Measurements from ENCODE around the gene MEI1. TPM values are rescaled to one million over a fixed set of nuclear protein-coding genes. Genes with fewer than 3 reads are reported as not detected.

MEI1 gene
- total RNA-seq, 1 experiment from 2014 or later, result 0.35 TPM

DNA sequence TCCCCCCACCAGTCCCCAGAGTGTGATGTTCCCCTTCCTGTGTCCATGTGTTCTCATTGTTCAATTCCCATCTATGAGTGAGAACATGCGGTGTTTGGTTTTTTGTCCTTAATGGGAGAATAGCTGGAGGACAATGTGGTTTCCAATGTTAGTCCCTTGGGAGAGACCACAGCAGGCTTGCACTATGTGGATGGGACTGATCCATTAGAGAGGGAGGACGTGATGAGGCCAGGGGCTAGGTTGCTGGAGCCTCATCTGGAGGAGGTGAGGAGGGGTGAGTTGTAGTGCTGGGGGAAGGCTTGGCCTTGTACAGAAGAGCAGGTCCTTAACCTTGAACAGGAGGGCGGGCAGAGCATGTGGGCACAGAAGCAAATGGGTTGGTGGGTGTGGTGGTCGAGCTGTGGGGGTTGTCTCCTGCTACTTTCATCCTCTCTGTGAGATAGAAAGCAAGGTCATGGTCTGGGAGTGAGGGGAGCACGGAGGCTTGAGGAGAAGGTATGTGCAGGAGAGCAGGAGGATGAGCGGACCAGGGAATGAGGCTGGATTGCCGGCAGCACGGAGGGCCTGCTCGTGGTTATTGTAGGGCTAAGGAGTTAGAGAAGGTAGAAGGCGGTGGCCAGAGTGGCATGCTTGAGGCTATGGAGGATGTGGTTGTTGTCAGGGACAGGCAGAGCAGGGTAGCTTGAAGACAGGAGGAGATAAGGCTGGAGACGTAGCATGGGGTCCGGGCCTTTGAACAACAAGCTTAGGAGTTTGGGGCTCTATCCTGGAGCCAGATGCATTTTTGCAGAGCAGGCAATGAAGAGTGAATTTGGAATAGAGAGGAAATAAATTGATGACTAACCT lies 122.4 kb downstream of the MEI1 start:
- Mint-ChIP-seq H3K36me3 (peaks cover 6% of the 10 kb centered on the region), H3K4me3 (no peak overlapping the region), H3K27ac (peak overlapping the region; percentile 25), H3K27me3 (ENCODE audit: low read depth) (no peaks in the 10 kb centered on the region; the same call in 1 of the 2 replicates), H3K9me3 (no peaks in the 10 kb centered on the region), H3K4me1 (peaks cover 29% of the 10 kb centered on the region)
- no peak for DNase-seq (ENCODE audit: low spot score)
- CTCF ChIA-PET, result interaction anchor here (0.8 to 2.4 kb wide), 9 partner anchors 11 to 125 kb away, joined by 3 to 15 read pairs (median 4); partner anchors contain the start of genes CCDC134 and SREBF2
- ATAC-seq, result no peak
- TF ChIP-seq ZNF671 (CRISPR knock-in tag; IDR thresholded peaks at IDR 0.05) (no peak), ZNF263 (CRISPR knock-in tag; IDR thresholded peaks at IDR 0.05; ENCODE audit: low read depth) (no peak)
- TF ChIP-seq, protein P1, sequence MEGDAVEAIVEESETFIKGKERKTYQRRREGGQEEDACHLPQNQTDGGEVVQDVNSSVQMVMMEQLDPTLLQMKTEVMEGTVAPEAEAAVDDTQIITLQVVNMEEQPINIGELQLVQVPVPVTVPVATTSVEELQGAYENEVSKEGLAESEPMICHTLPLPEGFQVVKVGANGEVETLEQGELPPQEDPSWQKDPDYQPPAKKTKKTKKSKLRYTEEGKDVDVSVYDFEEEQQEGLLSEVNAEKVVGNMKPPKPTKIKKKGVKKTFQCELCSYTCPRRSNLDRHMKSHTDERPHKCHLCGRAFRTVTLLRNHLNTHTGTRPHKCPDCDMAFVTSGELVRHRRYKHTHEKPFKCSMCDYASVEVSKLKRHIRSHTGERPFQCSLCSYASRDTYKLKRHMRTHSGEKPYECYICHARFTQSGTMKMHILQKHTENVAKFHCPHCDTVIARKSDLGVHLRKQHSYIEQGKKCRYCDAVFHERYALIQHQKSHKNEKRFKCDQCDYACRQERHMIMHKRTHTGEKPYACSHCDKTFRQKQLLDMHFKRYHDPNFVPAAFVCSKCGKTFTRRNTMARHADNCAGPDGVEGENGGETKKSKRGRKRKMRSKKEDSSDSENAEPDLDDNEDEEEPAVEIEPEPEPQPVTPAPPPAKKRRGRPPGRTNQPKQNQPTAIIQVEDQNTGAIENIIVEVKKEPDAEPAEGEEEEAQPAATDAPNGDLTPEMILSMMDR (IDR thresholded peaks at IDR 0.05), result no peak
- POLR2A ChIA-PET, result no interaction called here

DNA sequence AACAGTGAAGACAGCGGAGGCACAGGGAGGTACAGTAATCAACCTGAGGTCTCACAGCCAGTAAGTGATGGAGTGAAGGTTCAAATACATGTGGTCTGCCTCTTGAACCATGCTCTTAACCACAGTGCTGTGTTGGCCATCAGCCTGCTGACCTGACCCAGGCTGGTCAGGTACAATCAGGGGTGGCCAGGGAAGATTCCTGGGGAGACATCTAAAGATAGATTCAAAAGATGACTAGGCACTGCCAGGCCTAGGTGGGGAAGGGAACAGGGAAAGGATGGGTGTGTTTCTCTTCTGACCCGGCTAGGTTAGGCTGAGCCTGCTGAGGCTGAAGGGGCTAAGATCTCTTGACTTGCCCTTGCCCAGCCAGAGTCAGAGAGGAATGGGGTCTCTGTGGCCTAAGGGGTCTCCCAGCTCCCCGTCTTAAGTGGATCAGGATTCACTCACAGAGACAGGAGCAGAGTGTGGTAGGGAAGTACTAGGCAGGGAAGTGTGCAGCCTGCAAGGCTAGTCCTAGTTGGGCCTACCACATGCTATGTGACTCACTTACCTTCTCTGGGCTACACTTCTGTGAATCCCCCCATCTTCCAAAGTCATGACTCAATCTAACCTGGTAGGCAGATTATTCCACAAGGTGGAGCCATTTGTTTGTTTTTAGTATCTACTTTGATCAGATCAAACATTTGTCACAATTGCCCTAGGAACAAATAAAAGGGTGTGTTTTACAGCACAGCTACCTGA lies 123.2 kb downstream of the MEI1 start:
- H3K27me3 Mint-ChIP-seq (ENCODE audit: low read depth), result no peaks in the 10 kb centered on the region; the same call in 1 of the 2 replicates
- CTCF ChIA-PET, result interaction anchor here (0.9 to 2.4 kb wide), 9 partner anchors 10 to 638 kb away, joined by 3 to 15 read pairs (median 4); partner anchors contain the start of gene SREBF2
- peak overlapping the region; percentile 32; the same call in 1 of the 2 replicates for H3K27ac Mint-ChIP-seq
- ATAC-seq, result peak; percentile 54
- POLR2A ChIA-PET, result no interaction called here
- no peaks in the 10 kb centered on the region for H3K9me3 Mint-ChIP-seq
- H3K36me3 Mint-ChIP-seq, result peaks cover 4% of the 10 kb centered on the region
- no peak overlapping the region for H3K4me3 Mint-ChIP-seq
- H3K4me1 Mint-ChIP-seq, result peaks cover 35% of the 10 kb centered on the region
- DNase-seq (ENCODE audit: low spot score), result no peak
- TF ChIP-seq GABPB1 (CRISPR knock-in tag; IDR thresholded peaks at IDR 0.05), result no peak
- TF ChIP-seq ZNF138 (CRISPR knock-in tag; conservative IDR thresholded peaks at IDR 0.05), result no peak
- TF ChIP-seq, protein P2, sequence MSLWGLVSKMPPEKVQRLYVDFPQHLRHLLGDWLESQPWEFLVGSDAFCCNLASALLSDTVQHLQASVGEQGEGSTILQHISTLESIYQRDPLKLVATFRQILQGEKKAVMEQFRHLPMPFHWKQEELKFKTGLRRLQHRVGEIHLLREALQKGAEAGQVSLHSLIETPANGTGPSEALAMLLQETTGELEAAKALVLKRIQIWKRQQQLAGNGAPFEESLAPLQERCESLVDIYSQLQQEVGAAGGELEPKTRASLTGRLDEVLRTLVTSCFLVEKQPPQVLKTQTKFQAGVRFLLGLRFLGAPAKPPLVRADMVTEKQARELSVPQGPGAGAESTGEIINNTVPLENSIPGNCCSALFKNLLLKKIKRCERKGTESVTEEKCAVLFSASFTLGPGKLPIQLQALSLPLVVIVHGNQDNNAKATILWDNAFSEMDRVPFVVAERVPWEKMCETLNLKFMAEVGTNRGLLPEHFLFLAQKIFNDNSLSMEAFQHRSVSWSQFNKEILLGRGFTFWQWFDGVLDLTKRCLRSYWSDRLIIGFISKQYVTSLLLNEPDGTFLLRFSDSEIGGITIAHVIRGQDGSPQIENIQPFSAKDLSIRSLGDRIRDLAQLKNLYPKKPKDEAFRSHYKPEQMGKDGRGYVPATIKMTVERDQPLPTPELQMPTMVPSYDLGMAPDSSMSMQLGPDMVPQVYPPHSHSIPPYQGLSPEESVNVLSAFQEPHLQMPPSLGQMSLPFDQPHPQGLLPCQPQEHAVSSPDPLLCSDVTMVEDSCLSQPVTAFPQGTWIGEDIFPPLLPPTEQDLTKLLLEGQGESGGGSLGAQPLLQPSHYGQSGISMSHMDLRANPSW (CRISPR knock-in tag; conservative IDR thresholded peaks at IDR 0.05; ENCODE audit: low read depth), result no peak
- TF ChIP-seq ZNF121 (CRISPR knock-in tag; IDR thresholded peaks at IDR 0.05), result no peak
- TF ChIP-seq, protein P3, sequence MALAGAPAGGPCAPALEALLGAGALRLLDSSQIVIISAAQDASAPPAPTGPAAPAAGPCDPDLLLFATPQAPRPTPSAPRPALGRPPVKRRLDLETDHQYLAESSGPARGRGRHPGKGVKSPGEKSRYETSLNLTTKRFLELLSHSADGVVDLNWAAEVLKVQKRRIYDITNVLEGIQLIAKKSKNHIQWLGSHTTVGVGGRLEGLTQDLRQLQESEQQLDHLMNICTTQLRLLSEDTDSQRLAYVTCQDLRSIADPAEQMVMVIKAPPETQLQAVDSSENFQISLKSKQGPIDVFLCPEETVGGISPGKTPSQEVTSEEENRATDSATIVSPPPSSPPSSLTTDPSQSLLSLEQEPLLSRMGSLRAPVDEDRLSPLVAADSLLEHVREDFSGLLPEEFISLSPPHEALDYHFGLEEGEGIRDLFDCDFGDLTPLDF (CRISPR knock-in tag; IDR thresholded peaks at IDR 0.05), result no peak
- no peak for TF ChIP-seq JUN (CRISPR knock-in tag; IDR thresholded peaks at IDR 0.05)
- TF ChIP-seq, protein P4, sequence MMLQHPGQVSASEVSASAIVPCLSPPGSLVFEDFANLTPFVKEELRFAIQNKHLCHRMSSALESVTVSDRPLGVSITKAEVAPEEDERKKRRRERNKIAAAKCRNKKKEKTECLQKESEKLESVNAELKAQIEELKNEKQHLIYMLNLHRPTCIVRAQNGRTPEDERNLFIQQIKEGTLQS (CRISPR knock-in tag; conservative IDR thresholded peaks at IDR 0.05), result no peak
- TF ChIP-seq, protein P5, sequence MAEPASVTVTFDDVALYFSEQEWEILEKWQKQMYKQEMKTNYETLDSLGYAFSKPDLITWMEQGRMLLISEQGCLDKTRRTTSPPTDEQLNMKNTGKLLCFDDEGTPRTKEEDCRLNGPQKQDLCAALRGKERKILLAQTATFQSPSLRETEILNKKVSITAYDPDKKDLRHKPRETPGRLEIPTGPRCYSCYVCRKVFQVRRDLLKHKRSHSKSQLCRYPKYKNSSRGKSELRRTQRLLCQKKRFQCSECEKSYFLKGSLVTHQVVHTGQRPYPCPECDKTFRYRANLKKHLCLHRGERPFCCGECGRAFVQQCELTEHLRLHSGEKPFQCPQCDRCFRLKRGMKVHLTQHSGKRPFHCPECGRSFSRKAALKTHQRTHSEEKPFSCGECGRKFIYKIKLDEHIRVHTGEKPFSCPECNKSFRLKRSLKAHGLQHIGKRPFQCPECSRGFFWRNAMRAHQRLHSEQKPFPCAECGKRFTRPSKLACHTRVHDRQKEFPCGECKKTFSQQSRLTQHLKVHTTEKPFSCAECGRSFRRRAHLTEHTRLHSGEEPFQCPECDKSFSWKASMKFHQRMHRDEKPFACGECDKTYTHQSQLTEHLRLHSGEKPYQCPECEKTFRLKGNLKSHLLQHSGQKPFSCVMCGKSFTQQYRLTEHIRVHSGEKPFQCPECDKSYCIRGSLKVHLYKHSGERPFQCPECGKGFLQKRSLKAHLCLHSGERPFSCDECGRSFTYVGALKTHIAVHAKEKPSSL (CRISPR knock-in tag; conservative IDR thresholded peaks at IDR 0.05), result no peak
- TF ChIP-seq, protein P6, sequence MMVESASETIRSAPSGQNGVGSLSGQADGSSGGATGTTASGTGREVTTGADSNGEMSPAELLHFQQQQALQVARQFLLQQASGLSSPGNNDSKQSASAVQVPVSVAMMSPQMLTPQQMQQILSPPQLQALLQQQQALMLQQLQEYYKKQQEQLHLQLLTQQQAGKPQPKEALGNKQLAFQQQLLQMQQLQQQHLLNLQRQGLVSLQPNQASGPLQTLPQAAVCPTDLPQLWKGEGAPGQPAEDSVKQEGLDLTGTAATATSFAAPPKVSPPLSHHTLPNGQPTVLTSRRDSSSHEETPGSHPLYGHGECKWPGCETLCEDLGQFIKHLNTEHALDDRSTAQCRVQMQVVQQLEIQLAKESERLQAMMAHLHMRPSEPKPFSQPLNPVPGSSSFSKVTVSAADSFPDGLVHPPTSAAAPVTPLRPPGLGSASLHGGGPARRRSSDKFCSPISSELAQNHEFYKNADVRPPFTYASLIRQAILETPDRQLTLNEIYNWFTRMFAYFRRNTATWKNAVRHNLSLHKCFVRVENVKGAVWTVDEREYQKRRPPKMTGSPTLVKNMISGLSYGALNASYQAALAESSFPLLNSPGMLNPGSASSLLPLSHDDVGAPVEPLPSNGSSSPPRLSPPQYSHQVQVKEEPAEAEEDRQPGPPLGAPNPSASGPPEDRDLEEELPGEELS (CRISPR knock-in tag; IDR thresholded peaks at IDR 0.05), result no peak
- no peak for TF ChIP-seq TCF7 (CRISPR knock-in tag; IDR thresholded peaks at IDR 0.05; ENCODE audit: low read depth)
- TF ChIP-seq, protein P7, sequence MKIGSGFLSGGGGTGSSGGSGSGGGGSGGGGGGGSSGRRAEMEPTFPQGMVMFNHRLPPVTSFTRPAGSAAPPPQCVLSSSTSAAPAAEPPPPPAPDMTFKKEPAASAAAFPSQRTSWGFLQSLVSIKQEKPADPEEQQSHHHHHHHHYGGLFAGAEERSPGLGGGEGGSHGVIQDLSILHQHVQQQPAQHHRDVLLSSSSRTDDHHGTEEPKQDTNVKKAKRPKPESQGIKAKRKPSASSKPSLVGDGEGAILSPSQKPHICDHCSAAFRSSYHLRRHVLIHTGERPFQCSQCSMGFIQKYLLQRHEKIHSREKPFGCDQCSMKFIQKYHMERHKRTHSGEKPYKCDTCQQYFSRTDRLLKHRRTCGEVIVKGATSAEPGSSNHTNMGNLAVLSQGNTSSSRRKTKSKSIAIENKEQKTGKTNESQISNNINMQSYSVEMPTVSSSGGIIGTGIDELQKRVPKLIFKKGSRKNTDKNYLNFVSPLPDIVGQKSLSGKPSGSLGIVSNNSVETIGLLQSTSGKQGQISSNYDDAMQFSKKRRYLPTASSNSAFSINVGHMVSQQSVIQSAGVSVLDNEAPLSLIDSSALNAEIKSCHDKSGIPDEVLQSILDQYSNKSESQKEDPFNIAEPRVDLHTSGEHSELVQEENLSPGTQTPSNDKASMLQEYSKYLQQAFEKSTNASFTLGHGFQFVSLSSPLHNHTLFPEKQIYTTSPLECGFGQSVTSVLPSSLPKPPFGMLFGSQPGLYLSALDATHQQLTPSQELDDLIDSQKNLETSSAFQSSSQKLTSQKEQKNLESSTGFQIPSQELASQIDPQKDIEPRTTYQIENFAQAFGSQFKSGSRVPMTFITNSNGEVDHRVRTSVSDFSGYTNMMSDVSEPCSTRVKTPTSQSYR (CRISPR knock-in tag; IDR thresholded peaks at IDR 0.05), result no peak
- TF ChIP-seq, protein P8, sequence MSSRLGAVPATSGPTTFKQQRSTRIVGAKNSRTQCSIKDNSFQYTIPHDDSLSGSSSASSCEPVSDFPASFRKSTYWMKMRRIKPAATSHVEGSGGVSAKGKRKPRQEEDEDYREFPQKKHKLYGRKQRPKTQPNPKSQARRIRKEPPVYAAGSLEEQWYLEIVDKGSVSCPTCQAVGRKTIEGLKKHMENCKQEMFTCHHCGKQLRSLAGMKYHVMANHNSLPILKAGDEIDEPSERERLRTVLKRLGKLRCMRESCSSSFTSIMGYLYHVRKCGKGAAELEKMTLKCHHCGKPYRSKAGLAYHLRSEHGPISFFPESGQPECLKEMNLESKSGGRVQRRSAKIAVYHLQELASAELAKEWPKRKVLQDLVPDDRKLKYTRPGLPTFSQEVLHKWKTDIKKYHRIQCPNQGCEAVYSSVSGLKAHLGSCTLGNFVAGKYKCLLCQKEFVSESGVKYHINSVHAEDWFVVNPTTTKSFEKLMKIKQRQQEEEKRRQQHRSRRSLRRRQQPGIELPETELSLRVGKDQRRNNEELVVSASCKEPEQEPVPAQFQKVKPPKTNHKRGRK (CRISPR knock-in tag; IDR thresholded peaks at IDR 0.05; ENCODE audit: borderline replicate concordance), result no peak
- no peak for TF ChIP-seq ZBTB21 (CRISPR knock-in tag; IDR thresholded peaks at IDR 0.05; ENCODE audit: borderline replicate concordance)
- no peak for TF ChIP-seq ZNF263 (CRISPR knock-in tag; IDR thresholded peaks at IDR 0.05; ENCODE audit: low read depth)

All from WTC11 (cell line).